H1 (cell line): ENCODE measurements around the gene ZNF488. TPM values are rescaled to one million over a fixed set of nuclear protein-coding genes. Genes with fewer than 3 reads are reported as not detected.

Experiments used
- CTCF ChIA-PET: fragments of 300-600 bp; sonication (Branson Sonifier 250); formaldehyde crosslinking; loops from one replicate; lab custom pipeline; 2021; ENCODE audit not compliant: partially characterized antibody; lab: Charles Lee
- POLR2A ChIA-PET: fragments of 300-600 bp; sonication (Branson Sonifier 250); formaldehyde crosslinking; loops from one replicate; lab custom pipeline; 2021; ENCODE audit warnings: inconsistent platforms; ENCODE audit not compliant: partially characterized antibody; lab: Charles Lee
- DNase-seq, 2 experiments: peaks; one replicate each; pipeline versions ENCODE4 v3.0.0 to v3.0.0-alpha.2; 2010 to 2022; ENCODE audit warnings: low spot score in 2 of 2, low read depth in 1 of 2, mixed read lengths in 1 of 2
- FAIRE-seq: peaks from 2 replicates; lab custom pipeline; 2011; peaks lifted over from hg19 to GRCh38; lab: Jason Lieb, UNC
- H2AFZ ChIP-seq: 2 replicates; pipeline ENCODE4 v1.8.1; 2012; ENCODE audit warnings: low read length, inconsistent platforms
- H2AK5ac ChIP-seq: 2 replicates; pipeline ENCODE4 v1.6.1; 2013; ENCODE audit warnings: low read depth, low read length
- H2BK120ac ChIP-seq: replicated peaks from 2 replicates; pipeline ENCODE3; 2013; ENCODE audit warnings: low read depth, low read length, inconsistent platforms
- H2BK12ac ChIP-seq: 2 replicates; pipeline ENCODE4 v1.6.1; 2013; ENCODE audit warnings: low read depth, low read length
- H2BK15ac ChIP-seq: 2 replicates; pipeline ENCODE4 v1.6.1; 2013; ENCODE audit warnings: low read length
- H2BK20ac ChIP-seq: 2 replicates; pipeline ENCODE4 v1.6.1; 2013; ENCODE audit warnings: low read length
- H2BK5ac ChIP-seq: 2 replicates; pipeline ENCODE4 v1.6.1; 2013; ENCODE audit warnings: low read depth, low read length
- H3K14ac ChIP-seq: 2 replicates; pipeline ENCODE4 v1.6.1; 2013; ENCODE audit warnings: inconsistent platforms; ENCODE audit not compliant: insufficient read length
- H3K18ac ChIP-seq: 2 replicates; pipeline ENCODE4 v1.6.1; 2013; ENCODE audit warnings: low read length; ENCODE audit errors: extremely low read depth
- H3K23ac ChIP-seq: 2 replicates; pipeline ENCODE4 v1.6.1; 2013; ENCODE audit warnings: inconsistent platforms; ENCODE audit not compliant: insufficient read length
- H3K23me2 ChIP-seq: 2 replicates; pipeline ENCODE4 v1.6.1; 2013; ENCODE audit warnings: low read depth, low read length
- H3K27ac ChIP-seq: 2 replicates; pipeline ENCODE4 v1.6.1; 2011; ENCODE audit warnings: low read depth, low read length, inconsistent platforms
- H3K27me3 ChIP-seq, 4 experiments: replicated peaks in 1 of 4; 1 replicate in 1 of 4; 2 replicates in 3 of 4; pipeline versions ENCODE4 v1.6.1 to v1.8.1; 2011 to 2013; ENCODE audit warnings: low read length in 3 of 4, mild to moderate bottlenecking in 3 of 4, inconsistent platforms in 2 of 4, mixed read lengths in 2 of 4, moderate library complexity in 1 of 4; ENCODE audit not compliant: control insufficient read depth in 3 of 4, insufficient read depth in 3 of 4; ENCODE audit errors: extremely low read depth in 1 of 4
- H3K36me3 ChIP-seq, 4 experiments: 2 replicates each; pipeline versions ENCODE4 v1.6.1 to v1.8.1; 2011 to 2013; ENCODE audit warnings: mild to moderate bottlenecking in 4 of 4, low read length in 3 of 4, moderate library complexity in 2 of 4, control low read depth in 1 of 4, inconsistent platforms in 1 of 4; ENCODE audit not compliant: insufficient read depth in 4 of 4, control insufficient read depth in 2 of 4
- H3K4ac ChIP-seq: replicated peaks from 2 replicates; pipeline ENCODE3; 2013; ENCODE audit warnings: low read length, low read depth, mixed read lengths, inconsistent platforms; ENCODE audit not compliant: insufficient read length
- H3K4me1 ChIP-seq, 4 experiments: replicated peaks in 1 of 4; 1 replicate in 1 of 4; 2 replicates in 3 of 4; pipeline versions ENCODE4 v1.6.1 to v1.8.1; 2011 to 2013; ENCODE audit warnings: low read length in 3 of 4, inconsistent platforms in 2 of 4, mixed read lengths in 1 of 4; ENCODE audit not compliant: insufficient read depth in 4 of 4, control insufficient read depth in 3 of 4
- H3K4me2 ChIP-seq, 2 experiments: 2 replicates each; pipeline versions ENCODE4 v1.6.1 to v1.8.1; 2011 to 2013; ENCODE audit warnings: low read depth in 2 of 2, low read length in 2 of 2, control low read depth in 1 of 2, inconsistent platforms in 1 of 2, mild to moderate bottlenecking in 1 of 2; ENCODE audit not compliant: insufficient read depth in 1 of 2
- H3K4me3 ChIP-seq, 4 experiments: fragments of 200-600, 300-600 bp in 1 of 4; sonication (generic), shearing (Covaris generic), sonication (Bioruptor Twin) in 1 of 4; 2 replicates each; pipeline versions ENCODE4 v1.5.1 to v1.8.1; 2011 to 2016; ENCODE audit warnings: low read length in 4 of 4, low read depth in 3 of 4, control low read depth in 2 of 4, inconsistent platforms in 2 of 4, mild to moderate bottlenecking in 2 of 4, mixed read lengths in 1 of 4, moderate library complexity in 1 of 4; ENCODE audit not compliant: insufficient read depth in 2 of 4; ENCODE audit errors: extremely low read depth in 1 of 4
- H3K56ac ChIP-seq: replicated peaks from 2 replicates; pipeline ENCODE3; 2013; ENCODE audit warnings: low read depth, mild to moderate bottlenecking, mixed read lengths, low read length, inconsistent platforms; ENCODE audit not compliant: insufficient read length
- H3K79me1 ChIP-seq: 2 replicates; pipeline ENCODE4 v1.6.1; 2013; ENCODE audit warnings: low read depth, low read length, control low read depth
- H3K79me2 ChIP-seq, 2 experiments: 2 replicates each; pipeline versions ENCODE4 v1.6.1 to v1.8.1; 2012 to 2013; ENCODE audit warnings: low read length in 2 of 2, mild to moderate bottlenecking in 2 of 2, inconsistent platforms in 1 of 2; ENCODE audit not compliant: insufficient read depth in 2 of 2, control insufficient read depth in 1 of 2
- H3K9ac ChIP-seq, 4 experiments: replicated peaks in 1 of 4; 1 replicate in 1 of 4; 2 replicates in 3 of 4; pipeline versions ENCODE4 v1.6.1 to v1.8.1; 2011 to 2013; ENCODE audit warnings: low read depth in 3 of 4, low read length in 3 of 4, control low read depth in 2 of 4, mild to moderate bottlenecking in 2 of 4, moderate library complexity in 2 of 4, inconsistent platforms in 1 of 4; ENCODE audit errors: extremely low read depth in 1 of 4
- H3K9me3 ChIP-seq, 2 experiments: 2 replicates each; pipeline versions ENCODE4 v1.6.1 to v1.8.1; 2012 to 2013; ENCODE audit warnings: mild to moderate bottlenecking in 2 of 2, moderate library complexity in 2 of 2, control low read depth in 1 of 2, inconsistent platforms in 1 of 2, low read depth in 1 of 2, low read length in 1 of 2, mixed read lengths in 1 of 2; ENCODE audit not compliant: insufficient read depth in 2 of 2
- H4K20me1 ChIP-seq, 2 experiments: replicated peaks in 1 of 2; 2 replicates each; pipeline versions ENCODE3 to v1.8.1; 2011 to 2013; ENCODE audit warnings: inconsistent platforms in 2 of 2, low read length in 2 of 2, mild to moderate bottlenecking in 1 of 2; ENCODE audit not compliant: insufficient read depth in 2 of 2, control insufficient read depth in 1 of 2
- H4K5ac ChIP-seq: 2 replicates; pipeline ENCODE4 v1.6.1; 2013; ENCODE audit warnings: low read length, low read depth, mixed read lengths, inconsistent platforms; ENCODE audit not compliant: insufficient read length
- H4K8ac ChIP-seq: 2 replicates; pipeline ENCODE4 v1.8.0; 2013; ENCODE audit warnings: mild to moderate bottlenecking, moderate library complexity, low read length, inconsistent platforms; ENCODE audit not compliant: insufficient read depth; ENCODE audit errors: extremely low read depth
- H4K91ac ChIP-seq: replicated peaks from 2 replicates; pipeline ENCODE3; 2013; ENCODE audit warnings: low read length, mixed read lengths, inconsistent platforms; ENCODE audit not compliant: insufficient read length
- CREB1 ChIP-seq: IDR thresholded peaks from 2 replicates; pipeline ENCODE4 v1.6.1; 2012; ENCODE audit warnings: inconsistent platforms
- EGR1 ChIP-seq: IDR thresholded peaks from 2 replicates; pipeline ENCODE4 v1.6.1; 2011; ENCODE audit warnings: low read depth, low read length, borderline replicate concordance
- RBBP5 ChIP-seq: IDR thresholded peaks from 2 replicates; pipeline ENCODE4 v1.7.1; 2012; ENCODE audit warnings: low read depth, mild to moderate bottlenecking, inconsistent platforms, low read length, moderate library complexity, borderline replicate concordance
- RNF2 ChIP-seq: fragments of 200-900, 300-1000 bp; sonication (generic); IDR thresholded peaks from 2 replicates; pipeline ENCODE4 v1.7.1; 2016; ENCODE audit warnings: borderline replicate concordance, low read depth, mild to moderate bottlenecking, antibody characterized with exemption, low read length; ENCODE audit not compliant: poor library complexity, severe bottlenecking; ENCODE audit errors: missing control alignments
- WGBS, 2 experiments: shearing (Covaris generic) in 1 of 2; methylation state at CpG; one replicate each; pipeline versions ENCODE4 v1.1.6 to v1.1.7; 2013 to 2015; ENCODE audit warnings: low lambda C conversion rate in 2 of 2, mixed read lengths in 2 of 2, inconsistent platforms in 1 of 2, low coverage in 1 of 2, missing lambda C conversion rate in 1 of 2; ENCODE audit not compliant: insufficient replicate concordance in 2 of 2, insufficient coverage in 1 of 2, insufficient read length in 1 of 2; ENCODE audit errors: extremely low coverage in 1 of 2, missing lambda C conversion rate in 1 of 2; 5-methylcytosine and 5-hydroxymethylcytosine counted together
- polyA plus RNA-seq, 7 experiments: library from polyadenylated mRNA; depleted of rRNA in 3 of 7; stranded (reverse) in 5 of 7; unstranded in 2 of 7; fragments of >200 nt in 5 of 7; fragments of 200-250 nt in 2 of 7; gene quantifications; 1 replicate in 5 of 7; 2 replicates in 1 of 7; 4 replicates in 1 of 7; pipeline versions ENCODE4 v1.2.1 to v1.2.3, GENCODE V29; 2011 to 2013; ENCODE audit warnings: missing spikeins in 2 of 7, mixed read lengths in 2 of 7
- total RNA-seq: library from RNA; stranded (reverse); fragmentation: NEBNext Ultra II Directional; extraction: Animal tissue kit (Norgen Biotek cat#: 25700); gene quantifications from 2 replicates; pipeline ENCODE4 v1.2.1, GENCODE V29; 2021
- TF ChIP-seq, protein P1 (sequence below): IDR thresholded peaks from 2 replicates; pipeline ENCODE4 v1.6.1; 2012; ENCODE audit warnings: inconsistent platforms

The ZNF488 gene
- total and polyA plus RNA-seq, 2 of the 8 experiments (the other 6 are each of a cell fraction or from before 2014, with no cell fraction given): 7.9 to 11.4 TPM

GRCh38 chr10:47401210-47401609 lies 17.1 kb upstream of the ZNF488 start:
- Histone ChIP-seq H3K56ac (no peak overlapping the region), H2BK12ac (no peak overlapping the region; the same call in 1 of the 2 replicates), H3K79me2 (no peaks in the 10 kb centered on the region), H2BK15ac (no peak overlapping the region), H3K79me1 (no peaks in the 10 kb centered on the region), H2BK20ac (no peak overlapping the region), H3K9me3 (no peaks in the 10 kb centered on the region), H2AFZ (no peak overlapping the region), H3K4me3 (no peak overlapping the region), H3K36me3 (no peaks in the 10 kb centered on the region), H3K23me2 (no peaks in the 10 kb centered on the region), H2AK5ac (peak overlapping the region; percentile 60; the same call in 1 of the 2 replicates), H3K14ac (no peak overlapping the region), H3K4ac (no peak overlapping the region), H2BK5ac (no peak overlapping the region), H3K27ac (no peak overlapping the region), H4K20me1 (no peaks in the 10 kb centered on the region), H3K18ac (peak overlapping the region; percentile 61), H3K4me1 (peaks cover 7 to 27% (median 20%) of the 10 kb centered on the region in 4 experiments), H3K23ac (no peak overlapping the region), H4K91ac (no peak overlapping the region), H3K4me2 (no peak overlapping the region), H2BK120ac (no peak overlapping the region), H3K9ac (no peak overlapping the region), H4K8ac (no peak overlapping the region)
- POLR2A ChIA-PET: no interaction called here
- FAIRE-seq (no peak), DNase-seq (no peak)
- WGBS, 2 experiments: 93% methylated on average over 4 of the region's 4 CpGs; no CpG with 5 or more reads in 1 of the 2 experiments
- CTCF ChIA-PET: interaction anchor here (1.2 to 1.7 kb wide), 2 partner anchors 37 kb away, joined by 3 to 5 read pairs; no protein-coding TSS in a partner anchor
- TF ChIP-seq CREB1: no peak
- TF ChIP-seq EGR1: no peak
- TF ChIP-seq, protein P1, sequence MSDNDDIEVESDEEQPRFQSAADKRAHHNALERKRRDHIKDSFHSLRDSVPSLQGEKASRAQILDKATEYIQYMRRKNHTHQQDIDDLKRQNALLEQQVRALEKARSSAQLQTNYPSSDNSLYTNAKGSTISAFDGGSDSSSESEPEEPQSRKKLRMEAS: no peak
- no peak for TF ChIP-seq RNF2
- TF ChIP-seq RBBP5: no peak
- TF ChIP-seq, all 59 proteins: peak for 0
- no peak overlapping the region for H4K5ac ChIP-seq
- no peaks in the 10 kb centered on the region; a peak in 1 of 7 replicates for H3K27me3 ChIP-seq
